Heart left ventricle (tissue), 16 donors: ENCODE results near the gene DCAF4. TPM values are rescaled to one million over a fixed set of nuclear protein-coding genes. Genes with fewer than 3 reads are reported as not detected.
"Not testable (repeated sequence)": the region's sequence is repeated elsewhere in the genome, so short reads cannot be mapped to it uniquely, and the experiment has no call there.

Experiments used
- ATAC-seq, 4 donors: fragments of 200-7000 bp; cut with Tn5 transposase; one replicate each; pipeline ENCODE4 v1.9.1; 2020 to 2022; ENCODE audit warnings: moderate library complexity in 4 of 4, mild to moderate bottlenecking in 3 of 4, moderate number of reproducible peaks in 1 of 4
- DNase-seq, 5 donors: peaks; one replicate each; pipeline ENCODE4 v3.0.0-alpha.2; 2020
- H3K27ac ChIP-seq, 12 donors: fragments of 200-600 bp; sonication (generic) in 4 of 12; one replicate each; pipeline versions ENCODE4 v1.5.0 to v1.8.0; 2016 to 2022; ENCODE audit warnings: mild to moderate bottlenecking in 2 of 12
- H3K27me3 ChIP-seq, 9 donors: fragments of 200-600 bp; sonication (generic) in 2 of 9; one replicate each; pipeline versions ENCODE4 v1.5.1 to v1.8.0; 2016 to 2022; ENCODE audit warnings: mild to moderate bottlenecking in 3 of 9
- H3K36me3 ChIP-seq, 9 donors: fragments of 200-600 bp; sonication (generic) in 2 of 9; one replicate each; pipeline versions ENCODE4 v1.5.0 to v1.8.0; 2018 to 2022; ENCODE audit warnings: mild to moderate bottlenecking in 2 of 9
- H3K4me1 ChIP-seq, 12 donors: fragments of 200-600 bp; sonication (generic) in 4 of 12; one replicate each; pipeline versions ENCODE4 v1.5.0 to v1.8.0; 2016 to 2022; ENCODE audit warnings: mild to moderate bottlenecking in 3 of 12
- H3K4me3 ChIP-seq, 12 donors: fragments of 200-600 bp; sonication (generic) in 4 of 12; one replicate each; pipeline versions ENCODE4 v1.5.0 to v1.8.0; 2017 to 2022; ENCODE audit warnings: mild to moderate bottlenecking in 9 of 12, moderate library complexity in 4 of 12
- H3K9me3 ChIP-seq, 12 donors: fragments of 200-600 bp; sonication (generic) in 4 of 12; one replicate each; pipeline versions ENCODE4 v1.5.0 to v1.8.0; 2016 to 2022; ENCODE audit warnings: mild to moderate bottlenecking in 1 of 12
- POLR2A ChIP-seq, 2 donors: fragments of 450-650 bp; IDR thresholded peaks; one replicate each; pipeline ENCODE4 v1.6.1; 2017; ENCODE audit warnings: antibody characterized with exemption in 2 of 2, mild to moderate bottlenecking in 2 of 2, moderate library complexity in 2 of 2
- WGBS, 4 donors: extraction: QIAGEN DNeasy Blood & Tissue Kit in 2 of 4; methylation state at CpG; one replicate each; pipeline versions ENCODE4 v1.1.5 to v1.1.7; 2013 to 2018; 5-methylcytosine and 5-hydroxymethylcytosine counted together
- intact Hi-C, 10 donors: fragments of 100-400 bp; cut with DNase I; formaldehyde crosslinking; loops; one replicate each; pipeline versions ENCODE4 v1.11.1 to v1.14.2; 2022
- polyA plus RNA-seq, 2 donors: library from polyadenylated mRNA; stranded (reverse); fragments of 200-250 nt; gene quantifications; one replicate each; pipeline ENCODE4 v1.2.3, GENCODE V29; 2013
- total RNA-seq, 9 donors: library from RNA; depleted of rRNA in 2 of 9; stranded (reverse); fragments of >200 nt in 2 of 9; fragmentation: NEBNext Ultra II Directional in 3 of 9; extraction: Animal tissue kit (Norgen Biotek cat#: 25700) in 3 of 9; gene quantifications; one replicate each; pipeline versions ENCODE4 v1.1.0 to v1.2.4, GENCODE V29; 2016 to 2023
- TF ChIP-seq, protein P1 (sequence below), 12 donors: fragments of 200-600 bp; sonication (generic) in 4 of 12; IDR thresholded peaks; one replicate each; pipeline versions ENCODE4 v1.5.0 to v1.8.0; 2018 to 2022; ENCODE audit warnings: antibody characterized with exemption in 12 of 12, mild to moderate bottlenecking in 5 of 12
- donor health status: ischemic (EF 13 %, LVEDD 7.1; RV severe dilation, severe dysfunction).
- donor health status: healthy with polysubstance abuse.
- donor health status: DM: no; HTN: yes; CAD: no.
- donor health status: DM: no; HTN: no; CAD: no.
- donor health status: ischemic (EF 25% LVEDD 6.9; RV normal size, moderate dysfunction).
- donor health status: ischemic (EF 25% LVEDD 5.7; RV mildly dilated, moderate dysfunction).
- donor health status: healthy.
- donor health status: DM: yes; HTN: yes; CAD: no.
- donor health status: ischemic (EF 35%, LVEDD 5.7; RV mildly dilated, moderate dysfunction).
- donor health status: nonischemic (EF 11% LVEDD 7.7; RV severe dilation, severe dysfunction).
- donor health status: DM: yes; HTN: yes; CAD: no.
- donor health status: PGD.
- donor health status: ischemic (EF 29% LVEDD 5.4; RV normal size, mild dysfunction).
- donor health status: nonischemic (EF 23%, LVEDD 6.1; RV moderate dilation, normal function).

The DCAF4 gene
- total and polyA plus RNA-seq, 11 donors = 2.4 to 13.1 (median 8.6) TPM

DNA sequence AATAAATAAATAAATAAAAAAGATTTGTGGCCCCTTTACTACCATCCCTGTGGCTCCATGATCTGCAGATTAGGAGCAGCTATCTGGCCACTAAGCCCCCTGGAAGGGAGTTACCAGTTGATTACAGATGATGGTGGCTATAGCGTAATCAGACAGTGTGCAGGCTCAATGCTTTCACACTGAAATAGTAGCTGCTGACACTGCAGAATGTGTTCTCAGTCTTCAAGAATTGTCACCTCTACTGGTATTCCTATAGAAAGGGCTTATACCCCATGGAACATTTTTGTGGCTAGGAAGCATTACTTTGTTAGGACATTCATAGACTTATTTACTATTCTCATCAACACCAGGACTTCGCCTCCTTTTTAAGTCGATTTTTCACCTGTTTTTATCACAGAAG is 30.9 kb downstream of the DCAF4 start:
- no peak overlapping the region for H3K4me3 ChIP-seq
- ATAC-seq (no peak), DNase-seq (no peak)
- H3K4me1 ChIP-seq = no peaks in the 10 kb centered on the region
- 85 to 95% (median 89%) methylated on average over 3 of the region's 3 CpGs for WGBS, 4 donors
- no peak overlapping the region for H3K27ac ChIP-seq
- intact Hi-C loops = no loop called here
- TF ChIP-seq POLR2A (IDR thresholded peaks at IDR 0.05) = no peak
- TF ChIP-seq, protein P1, sequence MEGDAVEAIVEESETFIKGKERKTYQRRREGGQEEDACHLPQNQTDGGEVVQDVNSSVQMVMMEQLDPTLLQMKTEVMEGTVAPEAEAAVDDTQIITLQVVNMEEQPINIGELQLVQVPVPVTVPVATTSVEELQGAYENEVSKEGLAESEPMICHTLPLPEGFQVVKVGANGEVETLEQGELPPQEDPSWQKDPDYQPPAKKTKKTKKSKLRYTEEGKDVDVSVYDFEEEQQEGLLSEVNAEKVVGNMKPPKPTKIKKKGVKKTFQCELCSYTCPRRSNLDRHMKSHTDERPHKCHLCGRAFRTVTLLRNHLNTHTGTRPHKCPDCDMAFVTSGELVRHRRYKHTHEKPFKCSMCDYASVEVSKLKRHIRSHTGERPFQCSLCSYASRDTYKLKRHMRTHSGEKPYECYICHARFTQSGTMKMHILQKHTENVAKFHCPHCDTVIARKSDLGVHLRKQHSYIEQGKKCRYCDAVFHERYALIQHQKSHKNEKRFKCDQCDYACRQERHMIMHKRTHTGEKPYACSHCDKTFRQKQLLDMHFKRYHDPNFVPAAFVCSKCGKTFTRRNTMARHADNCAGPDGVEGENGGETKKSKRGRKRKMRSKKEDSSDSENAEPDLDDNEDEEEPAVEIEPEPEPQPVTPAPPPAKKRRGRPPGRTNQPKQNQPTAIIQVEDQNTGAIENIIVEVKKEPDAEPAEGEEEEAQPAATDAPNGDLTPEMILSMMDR (IDR thresholded peaks at IDR 0.05) = no peak
- no peaks in the 10 kb centered on the region for H3K27me3 ChIP-seq
- no peaks in the 10 kb centered on the region for H3K9me3 ChIP-seq
- H3K36me3 ChIP-seq = peaks cover 0 to 79% (median 48%) of the 10 kb centered on the region in 9 donors

DNA sequence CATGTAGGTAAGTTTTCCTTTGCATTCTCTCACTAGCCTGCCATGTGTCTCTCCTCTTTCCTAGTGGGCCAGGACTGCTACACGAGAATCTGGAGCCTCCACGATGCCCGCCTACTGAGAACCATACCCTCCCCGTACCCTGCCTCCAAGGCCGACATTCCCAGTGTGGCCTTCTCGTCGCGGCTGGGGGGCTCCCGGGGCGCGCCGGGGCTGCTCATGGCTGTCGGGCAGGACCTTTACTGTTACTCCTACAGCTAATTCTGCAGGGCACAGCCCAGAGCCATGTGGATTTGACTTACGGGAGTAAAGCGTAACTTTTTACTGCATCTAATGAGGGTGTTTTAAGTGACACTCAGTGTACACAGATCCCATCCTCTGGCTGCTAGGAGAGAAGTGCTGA is 32.3 kb downstream of the DCAF4 start:
- ATAC-seq (no peak), DNase-seq (no peak)
- Histone ChIP-seq H3K27me3 (no peaks in the 10 kb centered on the region), H3K4me3 (no peak overlapping the region), H3K4me1 (no peaks in the 10 kb centered on the region), H3K9me3 (no peaks in the 10 kb centered on the region), H3K36me3 (peaks cover 0 to 73% (median 47%) of the 10 kb centered on the region in 9 donors), H3K27ac (no peak overlapping the region)
- intact Hi-C loops = no loop called here
- TF ChIP-seq POLR2A (IDR thresholded peaks at IDR 0.05) = no peak
- TF ChIP-seq, protein P1 (IDR thresholded peaks at IDR 0.05) = no peak
- WGBS, 4 donors = 90 to 97% (median 95%) methylated on average over 15 of the region's 15 CpGs

GRCh38 chr14:72961016-72961415 is 34.8 kb downstream of the DCAF4 start:
- ATAC-seq, H3K27ac ChIP-seq, H3K27me3 ChIP-seq, H3K4me3 ChIP-seq, intact Hi-C loops, DNase-seq, H3K9me3 ChIP-seq, H3K4me1 ChIP-seq: not testable (repeated sequence)
- 96 to 99% (median 96%) methylated on average over 4 of the region's 4 CpGs for WGBS, 4 donors
- peaks cover 0 to 52% (median 36%) of the 10 kb centered on the region in 9 donors for H3K36me3 ChIP-seq

- H3K27me3 ChIP-seq = no peaks in the 10 kb centered on the region
- 81 to 91% (median 87%) methylated on average over 10 of the region's 10 CpGs for WGBS, 4 donors
- peaks cover 0 to 45% (median 28%) of the 10 kb centered on the region in 9 donors for H3K36me3 ChIP-seq
- ATAC-seq (no peak), DNase-seq (no peak)
- no peaks in the 10 kb centered on the region for H3K4me1 ChIP-seq
- H3K27ac ChIP-seq = no peak overlapping the region
- H3K9me3 ChIP-seq = no peaks in the 10 kb centered on the region
- intact Hi-C loops = no loop called here
- no peak overlapping the region for H3K4me3 ChIP-seq
- TF ChIP-seq POLR2A (IDR thresholded peaks at IDR 0.05) = no peak
- TF ChIP-seq, protein P1 (IDR thresholded peaks at IDR 0.05) = no peak
Observed at GRCh38 chr14:72961579-72962335, 35.5 kb downstream of the DCAF4 start.

GRCh38 chr14:72962336-72962754 is 36.1 kb downstream of the DCAF4 start:
- DNase-seq, H3K27me3 ChIP-seq, intact Hi-C loops, H3K9me3 ChIP-seq, H3K27ac ChIP-seq, H3K4me3 ChIP-seq, H3K4me1 ChIP-seq: not testable (repeated sequence)
- ATAC-seq = peak in 1 of 4 donors; percentile 7
- 70 to 83% (median 81%) methylated on average over 10 of the region's 10 CpGs for WGBS, 4 donors
- H3K36me3 ChIP-seq = peaks cover 0 to 39% (median 23%) of the 10 kb centered on the region in 9 donors
